Measurements from ENCODE around the gene GLDC.

GLDC gene

DNA sequence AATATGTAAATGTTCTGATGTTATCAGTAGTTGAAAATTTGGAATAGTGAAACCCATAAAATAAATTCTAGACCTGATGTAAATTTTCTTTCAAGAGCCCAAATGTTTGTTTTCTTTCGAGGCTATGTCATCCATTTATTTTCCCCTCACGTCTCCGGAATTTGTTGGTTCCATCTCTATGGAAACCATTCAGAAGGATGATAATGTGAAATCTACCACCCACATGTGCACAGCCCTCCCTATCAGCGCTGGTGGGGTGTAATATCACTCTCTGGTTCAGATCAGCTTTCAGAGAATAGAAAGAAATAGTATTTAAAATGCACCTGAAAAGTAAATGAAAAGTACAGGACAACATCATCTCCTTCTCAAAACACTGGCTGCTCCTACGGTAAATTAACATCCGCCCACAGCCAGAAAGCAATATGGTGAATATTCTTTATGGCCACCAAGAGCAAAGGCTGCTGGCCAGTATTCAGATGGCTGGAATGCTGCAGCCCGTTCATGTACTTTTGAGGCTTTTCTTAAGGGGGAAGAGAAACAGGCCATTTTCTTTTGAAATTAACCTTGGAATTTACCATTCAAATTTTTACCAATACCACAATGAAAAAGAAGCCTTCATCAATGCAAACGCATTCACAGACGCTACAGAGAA lies 28.5 kb downstream of the GLDC start:
- no peak for DNase-seq

DNA sequence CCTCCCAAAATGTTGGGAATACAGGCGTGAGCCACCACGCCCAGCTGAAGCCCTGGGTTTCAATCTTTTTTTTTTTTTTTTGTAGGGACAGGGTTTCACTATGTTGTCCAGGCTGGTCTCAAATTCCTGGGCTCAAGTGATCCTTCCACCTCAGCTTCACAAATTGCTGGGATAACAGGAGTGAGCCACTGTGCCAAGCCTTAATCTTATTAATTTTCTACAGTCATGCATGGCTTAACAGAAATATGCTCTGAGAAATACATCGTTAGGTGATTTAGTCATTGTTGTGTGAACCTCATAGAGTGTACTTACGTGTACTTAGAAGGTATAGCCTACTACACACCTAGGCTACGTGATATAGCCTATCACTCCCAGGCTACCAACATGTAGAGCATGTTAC lies 31.0 kb downstream of the GLDC start:
- no peak for DNase-seq

DNA sequence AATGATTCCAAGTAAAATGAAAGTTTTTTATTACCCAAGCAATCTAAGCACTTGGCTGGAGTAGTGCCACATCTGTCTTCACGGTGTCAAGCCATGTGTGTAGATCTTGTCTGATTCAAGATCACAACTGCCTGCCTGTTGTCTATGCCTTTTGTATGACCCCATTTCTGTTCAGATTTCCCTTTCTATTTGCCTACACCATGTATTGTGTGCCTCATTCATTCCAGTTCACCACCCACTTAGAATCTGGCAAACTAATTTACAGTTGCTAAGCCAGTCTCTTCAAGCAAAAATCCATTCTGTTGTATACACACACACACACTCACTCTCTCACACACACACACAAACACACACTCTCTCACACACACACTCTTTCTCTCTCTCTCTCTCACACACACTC lies 33.7 kb downstream of the GLDC start:
- no peak for DNase-seq

DNA sequence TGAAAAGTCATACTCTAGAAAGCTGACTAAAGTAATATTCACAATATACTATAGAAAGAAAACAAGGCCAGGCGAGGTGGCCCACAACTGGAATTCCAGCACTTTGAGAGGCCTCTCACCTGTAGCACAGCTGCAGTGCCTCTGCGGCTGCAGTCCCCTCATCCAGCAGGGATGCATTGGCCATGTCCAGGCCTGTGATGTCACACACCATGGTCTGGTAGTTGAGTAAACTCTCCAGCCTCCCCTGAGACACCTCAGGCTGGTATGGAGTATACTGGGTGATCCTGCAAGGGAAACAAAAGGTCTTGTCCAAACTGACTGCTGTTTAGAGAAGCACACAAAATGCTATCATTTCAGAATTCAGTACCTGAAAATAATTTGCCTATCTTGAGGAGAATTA lies 35.5 kb downstream of the GLDC start:
- no peak for DNase-seq

GRCh38 chr9:6609497-6610016 lies 36.0 kb downstream of the GLDC start:
- no peak for DNase-seq

- no peak for DNase-seq
Measured at GRCh38 chr9:6605202-6605601, 40.3 kb downstream of the GLDC start.

- no peak for DNase-seq
Measured at GRCh38 chr9:6600426-6600825, 45.1 kb downstream of the GLDC start.

DNA sequence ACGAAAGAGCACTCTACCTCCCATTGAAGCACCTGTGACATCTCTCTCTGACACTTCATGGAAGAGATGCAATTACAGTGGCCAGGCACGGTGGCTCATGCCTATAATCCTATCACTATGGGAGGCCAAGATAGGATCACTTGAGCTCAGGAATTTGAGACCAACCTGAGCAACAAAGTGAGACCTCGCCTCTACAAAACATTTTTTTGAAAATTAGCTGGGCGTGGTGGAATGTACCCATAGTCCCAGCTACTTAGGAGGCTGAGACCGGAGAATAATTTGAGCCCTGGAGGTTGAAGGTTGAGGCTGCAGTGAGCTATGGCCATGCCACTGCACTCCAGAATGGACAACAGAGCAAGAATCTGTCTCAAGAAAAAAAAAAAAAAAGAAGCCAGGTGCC lies 45.5 kb downstream of the GLDC start:
- no peak for DNase-seq

- peak; percentile 38 for DNase-seq
Measured at GRCh38 chr9:6598249-6598725, 47.2 kb downstream of the GLDC start.

DNA sequence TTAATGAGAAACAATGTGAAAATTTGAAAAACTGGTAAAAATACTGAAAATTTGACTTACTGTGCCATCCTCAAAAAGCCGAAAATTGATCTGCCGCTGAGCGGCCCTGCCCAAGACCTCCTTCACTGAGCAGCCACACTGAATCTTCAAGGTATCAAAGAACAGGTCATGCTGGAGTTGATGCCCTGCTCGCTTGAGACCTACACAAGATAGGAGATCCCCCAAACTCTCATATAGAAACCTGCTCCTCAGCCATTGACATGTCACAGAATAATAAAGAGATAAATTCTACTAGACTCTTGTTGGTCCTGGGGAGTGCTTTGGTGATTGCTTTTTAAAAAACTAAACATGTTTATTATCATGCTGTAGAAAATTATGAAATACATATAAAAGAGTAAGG lies 52.7 kb downstream of the GLDC start:
- DNase-seq: no peak

DNA sequence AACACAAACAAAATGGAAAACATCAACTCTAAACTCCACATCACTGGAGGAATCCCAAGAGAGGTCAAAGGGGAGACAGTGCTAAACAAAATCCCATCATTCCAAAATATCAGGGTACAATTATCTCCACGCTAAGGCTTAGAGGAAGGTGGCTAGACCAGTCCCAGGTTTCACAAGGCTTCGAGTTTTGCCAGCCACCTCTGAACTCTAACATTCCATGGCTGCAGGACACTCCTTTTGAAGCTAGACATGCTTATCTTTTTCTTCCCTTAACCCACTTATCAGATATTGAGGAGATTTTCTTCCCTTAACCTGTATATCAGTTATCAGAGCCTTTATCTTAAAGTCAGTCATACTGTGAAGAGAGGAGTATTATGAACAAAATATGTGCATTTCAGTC lies 53.3 kb downstream of the GLDC start:
- no peak for DNase-seq

DNA sequence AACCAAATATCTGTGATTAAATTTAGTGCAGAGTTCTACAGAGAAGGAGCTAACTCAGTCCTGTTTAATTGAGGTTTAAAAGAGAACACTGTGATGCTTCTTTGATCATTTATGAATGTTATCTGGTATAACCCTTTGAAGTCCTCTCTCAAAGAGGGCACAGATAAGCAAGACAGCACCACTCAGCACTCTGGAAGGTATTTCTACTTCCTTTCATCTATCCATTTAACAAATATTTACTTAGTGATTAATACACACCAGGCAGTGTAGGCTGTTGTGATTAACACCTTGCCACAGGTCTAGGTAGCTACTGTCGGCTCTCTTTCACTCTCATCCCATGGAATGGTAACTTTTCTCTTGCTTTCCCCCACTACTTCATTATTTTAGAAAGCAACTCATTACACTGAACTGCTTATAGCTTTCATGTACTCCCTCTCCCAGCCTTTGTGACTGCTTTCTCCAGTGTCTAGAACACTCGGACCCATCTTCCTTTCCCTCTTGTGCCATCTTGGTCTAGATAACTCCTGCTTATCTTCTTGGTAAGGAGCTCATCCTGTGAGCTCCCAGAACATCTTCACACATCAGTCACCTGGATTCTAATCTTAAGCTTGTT lies 54.7 kb downstream of the GLDC start:
- no peak for DNase-seq

DNA sequence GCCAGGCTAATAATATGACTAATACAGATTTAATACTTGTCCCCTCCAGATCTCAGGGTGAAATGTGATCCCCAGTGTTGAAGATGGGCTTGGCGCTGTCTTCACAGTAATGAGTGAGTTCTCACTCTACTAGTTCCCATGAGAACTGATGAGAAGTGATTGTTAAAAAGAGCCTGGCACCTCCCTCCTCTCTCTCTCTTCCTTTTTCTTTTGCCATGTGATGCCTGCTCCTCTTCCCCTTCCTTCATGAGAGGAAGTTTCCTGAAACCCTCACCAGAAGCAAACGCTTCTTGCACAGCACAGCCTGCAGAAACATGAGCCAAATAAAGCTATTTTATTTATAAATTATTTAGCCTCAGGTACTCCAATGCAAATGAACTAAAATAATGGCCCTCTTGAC lies 55.2 kb downstream of the GLDC start:
- DNase-seq: no peak

DNA sequence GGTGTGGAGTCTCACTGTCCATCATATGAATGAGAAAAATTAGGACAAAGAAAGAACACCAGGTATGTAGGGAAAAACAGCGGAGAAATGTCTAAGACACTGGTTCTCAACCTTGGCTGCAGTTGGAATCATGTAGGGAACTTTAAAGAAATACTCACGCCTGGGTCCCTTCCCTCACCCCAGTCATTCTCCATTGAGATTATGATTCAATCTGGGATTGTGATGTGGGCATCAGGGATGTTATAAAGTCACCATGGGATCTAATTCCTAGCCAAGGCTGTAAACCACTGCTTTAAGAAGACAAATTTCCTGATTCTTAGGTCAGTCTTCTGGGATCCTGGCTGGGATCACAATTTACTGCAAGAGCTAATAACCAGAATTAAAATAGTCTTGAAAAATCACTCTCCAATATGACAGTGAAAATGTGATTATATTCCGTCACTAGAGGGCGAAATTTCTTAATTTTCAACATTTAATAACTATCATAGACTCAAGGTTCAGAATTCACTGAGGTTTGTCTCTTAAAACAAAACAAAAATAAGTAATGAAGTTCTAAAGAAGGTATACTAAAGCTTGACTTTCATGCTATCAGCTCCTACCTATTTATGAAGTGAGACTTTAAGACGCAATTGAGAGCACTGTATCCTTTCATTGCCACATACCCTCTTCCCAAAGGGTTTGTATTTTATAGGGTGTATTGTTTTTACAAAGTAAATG lies 60.5 kb downstream of the GLDC start:
- no peak for DNase-seq

DNA sequence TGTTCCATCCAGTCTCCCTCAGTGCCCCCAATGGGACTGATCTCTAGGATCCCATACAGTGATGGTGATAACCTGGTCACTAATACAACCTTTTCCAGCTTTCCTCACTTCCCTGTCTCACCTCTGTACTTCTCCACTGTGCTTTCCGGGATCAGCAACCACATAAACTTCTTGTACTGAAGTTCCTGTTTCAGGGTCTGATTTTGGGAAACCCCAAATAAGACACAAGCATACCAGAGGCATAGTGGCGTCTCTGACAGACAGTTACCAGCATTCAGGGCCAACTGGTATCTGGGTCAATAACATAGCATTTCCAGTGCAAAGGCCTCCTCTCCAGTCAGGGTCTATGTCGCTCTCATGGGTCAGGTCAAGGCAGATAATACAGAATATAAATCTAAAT lies 64.3 kb downstream of the GLDC start:
- DNase-seq: no peak

- DNase-seq: no peak
Measured at GRCh38 chr9:6579613-6580012, 65.9 kb downstream of the GLDC start.

DNA sequence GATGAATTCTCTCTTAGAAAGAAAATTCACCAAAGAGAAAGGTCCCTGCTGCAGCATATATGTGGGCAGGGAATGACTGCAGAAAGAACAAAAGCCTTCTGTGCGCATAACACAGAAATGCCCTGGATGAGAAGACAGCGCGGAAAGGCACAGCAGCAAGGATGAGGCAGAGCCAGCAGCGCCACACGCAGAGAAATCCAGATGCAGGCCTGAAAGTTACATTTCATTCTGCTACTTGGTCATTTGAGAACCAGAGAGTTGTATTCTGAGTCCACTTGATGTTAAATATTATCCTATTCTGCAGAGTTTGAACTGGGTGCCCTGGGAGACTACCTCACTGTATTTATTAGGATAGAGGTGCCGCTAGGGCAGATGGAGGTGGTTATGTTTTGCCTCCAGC lies 68.5 kb downstream of the GLDC start:
- no peak for DNase-seq

DNA sequence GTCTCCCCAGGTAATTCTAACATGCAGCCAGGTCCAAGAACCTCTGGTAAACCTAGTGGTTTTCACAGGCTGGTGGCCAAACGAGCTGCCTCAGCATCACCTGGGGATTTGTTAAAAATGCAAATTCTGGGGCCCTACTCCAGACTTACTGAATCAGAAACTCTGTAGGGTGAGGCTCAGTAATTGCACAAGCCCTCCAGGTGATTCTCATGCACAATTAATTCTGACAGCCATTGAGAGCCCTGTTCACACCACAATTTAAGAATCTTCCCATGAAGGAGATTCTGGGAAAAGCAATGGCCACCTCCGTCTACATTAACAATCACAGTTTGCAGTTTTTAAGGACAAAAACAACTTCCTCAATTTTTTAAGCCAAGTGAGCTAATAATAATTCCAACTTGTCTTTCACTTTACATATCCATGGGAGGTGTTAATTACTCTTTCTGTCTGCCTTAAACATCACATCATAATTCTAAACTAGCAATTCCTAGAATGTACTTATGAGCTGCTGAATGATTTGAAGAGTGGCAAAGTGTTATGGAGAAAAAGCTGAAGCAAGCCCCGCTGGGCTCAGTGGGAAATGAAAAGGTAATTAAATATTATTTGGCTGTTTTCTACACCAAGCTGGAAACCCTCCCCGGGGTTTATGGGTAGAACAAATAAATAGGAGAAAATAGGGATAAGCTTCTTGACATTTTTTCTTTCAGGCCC lies 70.0 kb downstream of the GLDC start:
- no peak for DNase-seq

GRCh38 chr9:6567140-6567591 lies 78.4 kb downstream of the GLDC start:
- peak; percentile 28 for DNase-seq

DNA sequence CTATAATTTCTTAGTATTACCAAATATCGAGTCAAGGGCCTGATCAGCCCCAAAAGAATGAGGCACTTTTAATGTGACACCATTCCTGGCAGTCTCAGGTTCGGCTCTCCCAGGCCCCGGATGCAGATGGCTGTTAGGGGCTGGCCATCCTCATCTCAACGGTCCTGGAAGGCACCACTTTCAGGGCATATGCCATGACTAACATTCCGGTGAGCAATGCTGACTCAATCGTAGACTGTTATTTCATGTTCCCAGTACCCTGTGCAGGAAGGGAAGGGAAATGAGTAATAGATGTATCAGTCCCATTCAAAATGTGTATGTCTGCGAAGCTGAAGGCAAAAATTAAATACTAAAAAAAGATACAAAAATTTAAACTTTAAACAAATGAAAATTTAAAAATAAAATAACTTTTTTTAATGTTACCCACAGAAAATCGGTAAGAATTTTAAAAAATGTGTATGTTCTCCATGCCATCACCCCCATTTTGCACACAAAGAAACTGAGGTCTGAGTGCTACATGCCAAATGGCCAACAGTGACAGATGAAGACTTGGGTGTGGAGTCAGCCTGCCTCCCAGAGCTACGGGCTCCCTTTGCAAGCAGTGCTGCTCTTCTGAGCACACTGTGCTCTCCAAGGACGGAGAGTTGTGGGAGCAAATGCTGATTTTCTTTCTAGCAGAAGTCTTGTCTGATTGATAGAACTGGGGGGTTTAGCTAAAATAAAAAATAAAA lies 79.0 kb downstream of the GLDC start:
- peak; percentile 55 for DNase-seq

DNA sequence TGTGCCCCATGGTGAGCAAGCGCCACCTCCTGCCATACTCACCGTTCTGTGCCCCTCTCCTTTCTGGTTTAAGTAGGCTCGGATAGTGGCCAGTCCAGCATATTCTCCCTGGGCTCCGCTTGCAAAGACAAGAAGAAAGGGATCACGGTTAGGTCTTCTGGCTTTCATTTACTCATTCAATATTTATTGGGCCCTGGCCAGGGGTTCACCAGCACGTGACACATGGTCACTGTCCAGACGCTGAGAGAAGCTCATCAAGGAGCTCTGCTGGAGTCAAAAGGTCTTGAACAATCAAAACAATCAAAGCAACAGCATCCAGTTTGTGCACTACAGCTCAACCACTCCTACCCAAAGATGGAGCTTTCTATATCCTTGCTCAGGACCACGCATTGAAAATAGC lies 80.2 kb downstream of the GLDC start:
- no peak for DNase-seq

DNA sequence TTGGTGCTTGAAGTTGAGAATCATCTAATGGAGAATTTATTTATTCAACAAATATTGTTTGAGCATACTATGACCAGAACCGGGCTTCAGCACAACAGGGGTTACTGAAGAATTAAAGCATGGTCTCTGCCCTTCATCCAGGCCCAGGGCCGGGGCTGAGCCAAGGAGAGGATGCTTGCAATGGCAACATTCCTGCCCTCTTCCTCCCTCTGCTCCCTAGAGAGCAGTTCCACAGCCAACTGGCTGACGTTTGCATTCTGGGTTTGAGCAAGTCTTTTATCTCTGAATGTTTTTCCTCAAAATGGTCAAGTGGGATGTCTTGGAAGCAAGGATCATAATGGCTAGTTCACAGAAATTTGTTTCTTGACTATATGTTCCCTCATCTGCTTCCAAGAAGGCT lies 80.7 kb downstream of the GLDC start:
- DNase-seq: no peak

GRCh38 chr9:6564360-6564759 lies 81.2 kb downstream of the GLDC start:
- DNase-seq: no peak

All from stimulated activated CD4-positive, alpha-beta T cell treated with anti-CD3 and anti-CD28 coated beads, Interleukin-4, amount 100 ng/mL, for 24 hours (primary cell).